B cell (primary cell): Measurements from ENCODE around the gene TIMM17A. TPM values are rescaled to one million over a fixed set of nuclear protein-coding genes. Genes with fewer than 3 reads are reported as not detected.

Experiments
- ATAC-seq: fragments of 200-7000 bp; cut with Tn5 transposase; one replicate; pipeline ENCODE4 v1.10.0; 2021; ENCODE audit warnings: low read depth, mild to moderate bottlenecking, moderate number of reproducible peaks, moderate library complexity
- CTCF ChIA-PET: fragments of 350-600 bp; sonication (Branson Sonifier 250); formaldehyde crosslinking; loops from one replicate; lab custom pipeline; 2021; ENCODE audit warnings: antibody characterized with exemption, inconsistent platforms; lab: Charles Lee
- POLR2A ChIA-PET: fragments of 350-600 bp; sonication (Branson Sonifier 250); formaldehyde crosslinking; loops from one replicate; lab custom pipeline; 2021; ENCODE audit warnings: antibody characterized with exemption; lab: Charles Lee
- DNase-seq: peaks from one replicate; pipeline ENCODE4 v3.0.0; 2013
- H2AFZ ChIP-seq: 2 replicates; pipeline ENCODE4 v1.6.1; 2012; ENCODE audit warnings: mild to moderate bottlenecking, low read depth, low read length; ENCODE audit not compliant: insufficient read depth, poor library complexity, severe bottlenecking
- H3K27ac ChIP-seq, 2 donors: 1 replicate in 1 of 2; 2 replicates in 1 of 2; pipeline ENCODE4 v1.5.1; 2012 to 2013; ENCODE audit warnings: low read length in 2 of 2, mild to moderate bottlenecking in 2 of 2, moderate library complexity in 1 of 2
- H3K27me3 ChIP-seq, 4 experiments: fragments of 200-600 bp in 1 of 4; sonication (generic) in 1 of 4; replicated peaks in 1 of 4; 1 replicate in 2 of 4; 2 replicates in 2 of 4; pipeline versions ENCODE4 v1.6.1 to v1.7.0; 2013 to 2016; ENCODE audit warnings: low read length in 3 of 4, mild to moderate bottlenecking in 2 of 4, mixed read lengths in 1 of 4, moderate library complexity in 1 of 4; ENCODE audit not compliant: insufficient read depth in 4 of 4, control insufficient read depth in 3 of 4; ENCODE audit errors: control extremely low read depth in 1 of 4
- H3K36me3 ChIP-seq, 2 experiments: replicated peaks in 1 of 2; 1 replicate in 1 of 2; 2 replicates in 1 of 2; pipeline versions ENCODE4 v1.6.1 to v1.7.1; 2013; ENCODE audit warnings: low read length in 1 of 2; ENCODE audit not compliant: insufficient read depth in 2 of 2, control insufficient read depth in 1 of 2; ENCODE audit errors: control extremely low read depth in 1 of 2, extremely low read depth in 1 of 2
- H3K4me1 ChIP-seq, 2 donors: fragments of 200-600 bp in 1 of 2; sonication (generic) in 1 of 2; 1 replicate in 1 of 2; 2 replicates in 1 of 2; pipeline versions ENCODE4 v1.5.1 to v1.6.1; 2013 to 2017; ENCODE audit warnings: low read length in 2 of 2; ENCODE audit not compliant: control insufficient read depth in 2 of 2, insufficient read depth in 2 of 2
- H3K4me2 ChIP-seq: replicated peaks from 2 replicates; pipeline ENCODE3; 2012; ENCODE audit warnings: mild to moderate bottlenecking, low read depth, low read length; ENCODE audit not compliant: poor library complexity, severe bottlenecking
- H3K4me3 ChIP-seq, 5 experiments: fragments of 200-600 bp in 1 of 5; sonication (generic) in 1 of 5; 1 replicate in 3 of 5; 2 replicates in 2 of 5; pipeline versions ENCODE4 v1.5.1 to v1.7.0; 2011 to 2016; ENCODE audit warnings: low read length in 4 of 5, mild to moderate bottlenecking in 4 of 5, low read depth in 2 of 5, control low read depth in 1 of 5, moderate library complexity in 1 of 5; ENCODE audit not compliant: insufficient read depth in 1 of 5; ENCODE audit errors: control extremely low read depth in 1 of 5, extremely low read depth in 1 of 5
- H3K79me2 ChIP-seq: fragments of 200-600 bp; sonication (generic); one replicate; pipeline ENCODE4 v1.6.0; 2016; ENCODE audit warnings: low read length; ENCODE audit not compliant: control insufficient read depth, insufficient read depth
- H3K9ac ChIP-seq: fragments of 200-600 bp; sonication (generic); 2 replicates; pipeline ENCODE4 v1.6.1; 2017; ENCODE audit warnings: mild to moderate bottlenecking, low read length, moderate library complexity
- H3K9me3 ChIP-seq, 3 donors: one replicate each; pipeline versions ENCODE4 v1.6.1 to v1.7.1; 2013; ENCODE audit warnings: low read length in 2 of 3; ENCODE audit not compliant: control insufficient read depth in 2 of 3, insufficient read depth in 1 of 3; ENCODE audit errors: control extremely low read depth in 1 of 3
- H4K20me1 ChIP-seq: 2 replicates; pipeline ENCODE4 v1.6.0; 2012; ENCODE audit warnings: mild to moderate bottlenecking, low read length; ENCODE audit not compliant: insufficient read depth, control insufficient read depth, poor library complexity, severe bottlenecking
- H3K27ac Mint-ChIP-seq: one replicate; pipeline ENCODE4 v1.8.0; 2021; ENCODE audit warnings: mixed read lengths
- H3K27me3 Mint-ChIP-seq: one replicate; pipeline ENCODE4 v1.8.0; 2021; ENCODE audit warnings: mixed read lengths
- H3K4me1 Mint-ChIP-seq: one replicate; pipeline ENCODE4 v1.8.0; 2021; ENCODE audit warnings: mixed read lengths
- H3K4me3 Mint-ChIP-seq: one replicate; pipeline ENCODE4 v1.8.0; 2021; ENCODE audit warnings: mixed read lengths
- H3K9me3 Mint-ChIP-seq: one replicate; pipeline ENCODE4 v1.8.0; 2022; ENCODE audit warnings: mixed read lengths; ENCODE audit not compliant: insufficient read depth
- EZH2 ChIP-seq: IDR thresholded peaks from 2 replicates; pipeline ENCODE4 v1.6.1; 2012; ENCODE audit warnings: borderline replicate concordance, low read depth, mild to moderate bottlenecking, moderate library complexity, low read length; ENCODE audit not compliant: insufficient read depth, poor library complexity, severe bottlenecking
- WGBS: methylation state at CpG from one replicate; pipeline ENCODE4 v1.1.5; 2013; ENCODE audit warnings: missing lambda C conversion rate; ENCODE audit not compliant: insufficient coverage; 5-methylcytosine and 5-hydroxymethylcytosine counted together
- intact Hi-C: fragments of 100-400 bp; cut with micrococcal nuclease; formaldehyde crosslinking; loops from one replicate; pipeline ENCODE4 v1.10.0; 2022
- polyA plus RNA-seq: library from polyadenylated mRNA; depleted of rRNA; stranded (reverse); fragments of >200 nt; gene quantifications from 2 replicates; pipeline ENCODE4 v1.2.3, GENCODE V29; 2012
- total RNA-seq, 2 donors: library from RNA; stranded (reverse); fragments of 120-200 nt in 1 of 2; gene quantifications; 1 replicate in 1 of 2; 2 replicates in 1 of 2; pipeline versions ENCODE4 v1.2.3 to v1.2.4, GENCODE V29; 2013 to 2022
- TF ChIP-seq, protein P1 (sequence below): fragments of 200-600 bp; IDR thresholded peaks from one replicate; pipeline ENCODE4 v1.8.0; 2022; ENCODE audit warnings: antibody characterized with exemption, mild to moderate bottlenecking

The TIMM17A gene
- total and polyA plus RNA-seq, 2 donors (not counting 1 experiment from before 2014, with no cell fraction given) = 13.7 to 31.5 TPM

DNA sequence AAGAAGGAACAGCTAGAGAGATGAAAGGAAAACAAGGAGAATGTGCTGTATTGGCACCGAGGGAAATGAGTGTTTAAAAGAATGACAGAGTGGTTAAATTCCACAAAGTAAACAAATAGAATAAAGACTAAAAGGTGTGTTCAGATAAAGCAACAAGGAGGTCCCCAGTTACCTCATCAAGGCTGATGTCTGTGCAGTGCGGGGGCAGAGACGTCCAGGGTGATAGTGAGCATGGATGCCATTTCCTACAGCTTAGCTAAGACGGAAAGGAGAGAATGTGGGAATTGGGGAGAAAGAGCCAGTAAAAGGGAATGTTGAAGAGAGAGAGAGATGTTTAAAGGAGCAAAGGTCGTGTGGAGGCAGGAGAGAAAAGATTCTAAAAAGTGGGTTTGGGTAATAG is 24.5 kb upstream of the TIMM17A start:
- intact Hi-C loops = no loop called here
- no peaks in the 10 kb centered on the region for H3K36me3 ChIP-seq
- no peaks in the 10 kb centered on the region for H3K4me1 ChIP-seq
- no peaks in the 10 kb centered on the region for H3K79me2 ChIP-seq
- WGBS = 84% methylated on average over 4 of the region's 5 CpGs
- no peak overlapping the region for H3K27ac ChIP-seq
- peaks cover 0 to 8% (median 3%) of the 10 kb centered on the region in 4 experiments for H3K27me3 ChIP-seq
- no peaks in the 10 kb centered on the region for H3K9me3 Mint-ChIP-seq
- no peaks in the 10 kb centered on the region for H3K9me3 ChIP-seq
- no peak overlapping the region for H3K4me3 Mint-ChIP-seq
- no peak overlapping the region for H3K27ac Mint-ChIP-seq
- no peak overlapping the region for H3K4me2 ChIP-seq
- H2AFZ ChIP-seq = no peak overlapping the region
- ATAC-seq (no peak), DNase-seq (no peak)
- ChIA-PET POLR2A (no interaction called here), CTCF (no interaction called here)
- H3K9ac ChIP-seq = no peak overlapping the region
- H3K4me3 ChIP-seq = no peak overlapping the region
- peaks cover 25% of the 10 kb centered on the region for H3K27me3 Mint-ChIP-seq
- no peaks in the 10 kb centered on the region for H4K20me1 ChIP-seq
- H3K4me1 Mint-ChIP-seq = no peaks in the 10 kb centered on the region
- no peak for TF ChIP-seq EZH2
- TF ChIP-seq, protein P1, sequence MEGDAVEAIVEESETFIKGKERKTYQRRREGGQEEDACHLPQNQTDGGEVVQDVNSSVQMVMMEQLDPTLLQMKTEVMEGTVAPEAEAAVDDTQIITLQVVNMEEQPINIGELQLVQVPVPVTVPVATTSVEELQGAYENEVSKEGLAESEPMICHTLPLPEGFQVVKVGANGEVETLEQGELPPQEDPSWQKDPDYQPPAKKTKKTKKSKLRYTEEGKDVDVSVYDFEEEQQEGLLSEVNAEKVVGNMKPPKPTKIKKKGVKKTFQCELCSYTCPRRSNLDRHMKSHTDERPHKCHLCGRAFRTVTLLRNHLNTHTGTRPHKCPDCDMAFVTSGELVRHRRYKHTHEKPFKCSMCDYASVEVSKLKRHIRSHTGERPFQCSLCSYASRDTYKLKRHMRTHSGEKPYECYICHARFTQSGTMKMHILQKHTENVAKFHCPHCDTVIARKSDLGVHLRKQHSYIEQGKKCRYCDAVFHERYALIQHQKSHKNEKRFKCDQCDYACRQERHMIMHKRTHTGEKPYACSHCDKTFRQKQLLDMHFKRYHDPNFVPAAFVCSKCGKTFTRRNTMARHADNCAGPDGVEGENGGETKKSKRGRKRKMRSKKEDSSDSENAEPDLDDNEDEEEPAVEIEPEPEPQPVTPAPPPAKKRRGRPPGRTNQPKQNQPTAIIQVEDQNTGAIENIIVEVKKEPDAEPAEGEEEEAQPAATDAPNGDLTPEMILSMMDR = no peak

DNA sequence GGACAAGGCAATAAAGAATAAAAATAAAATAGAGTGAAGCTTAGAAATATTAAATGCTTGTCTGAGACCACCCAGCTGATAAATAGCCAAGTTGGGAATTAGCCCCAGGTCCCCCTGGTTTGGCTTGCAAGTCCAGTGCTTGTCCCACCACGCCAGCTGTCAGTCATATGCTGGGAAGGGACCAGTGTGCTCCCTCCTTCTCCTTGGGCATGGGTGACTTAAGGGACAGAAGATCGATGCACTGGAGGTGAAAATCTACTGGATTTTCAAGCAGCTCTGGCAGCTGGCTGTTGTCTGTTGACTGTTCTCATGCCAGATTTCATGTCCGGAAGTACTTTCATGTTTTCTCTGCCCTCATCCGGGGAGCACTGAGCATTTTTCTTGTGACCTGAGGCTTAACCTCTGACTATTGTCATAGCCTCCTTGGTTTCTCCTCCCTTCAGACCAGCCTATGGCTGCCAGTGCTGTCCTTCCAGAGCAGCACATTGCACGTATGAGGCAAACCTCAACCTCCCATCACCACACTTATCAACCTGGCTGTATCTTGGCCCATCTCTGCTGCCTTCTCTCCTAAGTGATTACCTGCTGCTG is 21.4 kb upstream of the TIMM17A start:
- ATAC-seq (no peak), DNase-seq (no peak)
- H3K27me3 ChIP-seq = peaks cover 0 to 18% (median 5%) of the 10 kb centered on the region in 4 experiments
- intact Hi-C loops = no loop called here
- Mint-ChIP-seq H3K27ac (no peak overlapping the region), H3K9me3 (no peaks in the 10 kb centered on the region), H3K27me3 (peaks cover 25% of the 10 kb centered on the region), H3K4me3 (no peak overlapping the region), H3K4me1 (no peaks in the 10 kb centered on the region)
- CTCF ChIA-PET = interaction anchor here (0.7 kb wide), 1 partner anchor 40 kb away, joined by 3 read pairs; no protein-coding TSS in a partner anchor
- H3K4me1 ChIP-seq = no peaks in the 10 kb centered on the region
- POLR2A ChIA-PET = no interaction called here
- WGBS = 81% methylated on average over 5 of the region's 5 CpGs
- H3K9me3 ChIP-seq = no peaks in the 10 kb centered on the region
- H2AFZ ChIP-seq = no peak overlapping the region
- no peaks in the 10 kb centered on the region for H3K79me2 ChIP-seq
- no peak overlapping the region for H3K27ac ChIP-seq
- no peaks in the 10 kb centered on the region for H4K20me1 ChIP-seq
- H3K4me3 ChIP-seq = no peak overlapping the region
- H3K36me3 ChIP-seq = no peaks in the 10 kb centered on the region
- no peak overlapping the region for H3K4me2 ChIP-seq
- TF ChIP-seq EZH2 = no peak
- TF ChIP-seq, protein P1 = no peak
- no peak overlapping the region for H3K9ac ChIP-seq
